GM13977 (cell line): ENCODE results near the gene GCHFR.

ENCODE experiments used
- DNase-seq: peaks from one replicate; pipeline ENCODE4 v3.0.0; 2012; ENCODE audit warnings: low spot score
- CTCF ChIP-seq: IDR thresholded peaks from 2 replicates; pipeline ENCODE4 v1.5.1; 2012; ENCODE audit warnings: mild to moderate bottlenecking, control low read depth; ENCODE audit not compliant: insufficient read depth; ENCODE audit errors: extremely low read depth, missing control alignments
- in situ Hi-C: fragments of 300-500 bp; cut with MboI; formaldehyde crosslinking; loops from one replicate; pipeline ENCODE4 v1.12.0; 2022; ENCODE audit warnings: low sequenced_read_pairs, low pct_unique_long_range_greater_than_20kb, mixed read lengths, inconsistent platforms; ENCODE audit not compliant: unreplicated experiment

Gene GCHFR

GRCh38 chr15:40785814-40786213 is 21.9 kb downstream of the GCHFR start:
- in situ Hi-C loops: no loop called here
- no peak for DNase-seq
- TF ChIP-seq CTCF: no peak

GRCh38 chr15:40787344-40787841 is 23.5 kb downstream of the GCHFR start:
- DNase-seq: no peak
- TF ChIP-seq CTCF: no peak
- in situ Hi-C loops: no loop called here

DNA sequence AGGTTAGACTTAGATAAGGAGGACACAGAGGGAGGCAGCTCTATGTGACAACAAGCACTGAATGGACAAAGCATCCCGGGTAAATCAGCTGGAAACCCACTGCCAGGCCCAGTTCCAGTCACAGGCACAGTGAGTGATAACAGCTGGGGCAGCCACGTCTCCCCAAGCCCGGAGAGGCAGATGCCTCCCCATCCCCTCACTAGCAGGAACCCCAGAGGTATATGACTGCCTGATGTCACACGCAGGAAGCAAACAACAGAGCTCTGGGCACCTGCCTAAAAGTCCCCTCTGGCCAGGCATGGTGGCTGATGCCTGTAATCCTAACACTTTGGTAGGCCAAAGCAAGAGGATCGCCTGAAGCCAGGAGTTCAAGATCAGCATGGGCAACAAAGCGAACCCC is 24.1 kb downstream of the GCHFR start:
- DNase-seq: no peak
- TF ChIP-seq CTCF: no peak
- in situ Hi-C loops: no loop called here

DNA sequence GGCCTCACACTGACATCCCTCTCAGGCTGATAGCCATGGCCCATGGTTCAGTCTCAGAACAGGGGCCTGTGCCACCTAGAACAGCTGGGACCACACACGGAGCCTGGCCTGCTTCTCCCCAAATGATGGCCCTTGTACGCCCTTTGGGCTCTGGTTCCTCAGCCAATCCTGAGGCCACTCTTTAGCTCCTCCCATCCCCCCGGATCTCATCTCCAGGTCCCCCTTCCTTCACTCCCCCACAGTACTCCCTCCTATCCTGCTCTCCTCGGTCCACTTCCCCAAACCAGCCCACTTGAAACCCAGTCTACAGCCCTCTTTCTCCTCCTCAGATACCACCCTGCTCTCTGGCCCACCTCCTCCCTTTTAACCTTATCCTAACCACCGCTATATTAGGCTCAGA is 25.3 kb downstream of the GCHFR start:
- no peak for DNase-seq
- TF ChIP-seq CTCF: no peak
- in situ Hi-C loops: no loop called here

DNA sequence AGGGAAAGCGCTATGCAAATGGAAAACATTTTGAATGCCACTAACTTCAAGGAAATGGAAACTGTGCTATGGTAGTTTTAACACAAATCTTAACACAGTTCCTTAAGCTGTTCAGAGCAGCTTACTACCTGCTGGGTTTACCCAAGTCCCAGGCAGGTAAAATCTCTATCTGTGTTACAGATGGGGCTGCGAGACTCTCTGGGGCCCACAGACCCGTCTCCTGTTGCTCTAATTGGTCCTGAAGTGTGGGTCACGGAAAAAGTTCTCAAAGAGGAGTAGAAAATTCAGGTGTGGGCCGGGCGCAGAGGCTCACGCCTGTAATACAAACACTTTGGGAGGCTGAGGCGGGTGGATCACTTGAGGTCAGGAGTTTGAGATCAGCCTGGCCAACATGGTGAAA is 26.1 kb downstream of the GCHFR start:
- TF ChIP-seq CTCF: no peak
- in situ Hi-C loops: no loop called here
- DNase-seq: no peak

- no peak for DNase-seq
- in situ Hi-C loops: no loop called here
- no peak for TF ChIP-seq CTCF
Observed at GRCh38 chr15:40790718-40791117, 26.9 kb downstream of the GCHFR start.

DNA sequence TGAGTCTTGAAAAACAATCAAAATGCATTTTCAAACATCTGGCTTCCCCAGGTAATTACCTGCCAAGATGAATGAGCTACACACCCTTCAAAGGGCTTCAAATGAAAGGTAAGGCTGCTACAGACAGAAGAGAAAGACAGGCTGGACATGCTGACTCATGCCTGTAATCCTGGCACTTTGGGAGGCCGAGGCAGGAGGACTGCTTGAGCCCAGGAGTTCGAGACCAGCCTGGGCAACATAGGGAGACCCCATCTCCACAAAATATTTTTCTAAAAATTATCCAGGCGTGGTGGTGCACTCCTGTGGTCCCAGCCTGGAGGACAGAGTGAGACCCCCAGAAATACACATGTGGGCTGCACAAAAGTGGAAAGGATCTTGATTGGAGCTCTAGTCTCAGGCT is 28.5 kb downstream of the GCHFR start:
- DNase-seq: no peak
- no peak for TF ChIP-seq CTCF
- in situ Hi-C loops: no loop called here
